ENCODE data around the gene HMOX1.

The HMOX1 gene

DNA sequence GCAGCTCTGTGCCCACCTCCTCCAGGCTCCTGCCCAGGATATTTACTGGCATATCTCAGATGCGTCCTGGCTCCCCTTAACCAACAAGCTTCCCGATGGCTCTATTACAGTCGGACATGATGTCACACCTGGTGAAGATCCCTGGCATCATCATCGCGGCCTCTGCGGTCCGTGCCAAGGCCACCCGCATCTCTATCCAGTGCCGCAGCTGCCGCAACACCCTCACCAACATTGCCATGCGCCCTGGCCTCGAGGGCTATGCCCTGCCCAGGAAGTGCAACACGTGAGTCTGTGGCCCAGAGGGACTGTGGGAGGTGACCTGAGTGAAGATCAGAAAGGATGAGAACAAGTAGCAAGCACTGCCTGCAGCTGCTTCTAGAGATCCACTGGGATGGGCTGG is 25.5 kb downstream of the HMOX1 start:
- no peak for DNase-seq (ENCODE audit: low read depth)

- no peak for DNase-seq (ENCODE audit: low read depth)
Observed at GRCh38 chr22:35407362-35407761, 26.5 kb downstream of the HMOX1 start.

DNA sequence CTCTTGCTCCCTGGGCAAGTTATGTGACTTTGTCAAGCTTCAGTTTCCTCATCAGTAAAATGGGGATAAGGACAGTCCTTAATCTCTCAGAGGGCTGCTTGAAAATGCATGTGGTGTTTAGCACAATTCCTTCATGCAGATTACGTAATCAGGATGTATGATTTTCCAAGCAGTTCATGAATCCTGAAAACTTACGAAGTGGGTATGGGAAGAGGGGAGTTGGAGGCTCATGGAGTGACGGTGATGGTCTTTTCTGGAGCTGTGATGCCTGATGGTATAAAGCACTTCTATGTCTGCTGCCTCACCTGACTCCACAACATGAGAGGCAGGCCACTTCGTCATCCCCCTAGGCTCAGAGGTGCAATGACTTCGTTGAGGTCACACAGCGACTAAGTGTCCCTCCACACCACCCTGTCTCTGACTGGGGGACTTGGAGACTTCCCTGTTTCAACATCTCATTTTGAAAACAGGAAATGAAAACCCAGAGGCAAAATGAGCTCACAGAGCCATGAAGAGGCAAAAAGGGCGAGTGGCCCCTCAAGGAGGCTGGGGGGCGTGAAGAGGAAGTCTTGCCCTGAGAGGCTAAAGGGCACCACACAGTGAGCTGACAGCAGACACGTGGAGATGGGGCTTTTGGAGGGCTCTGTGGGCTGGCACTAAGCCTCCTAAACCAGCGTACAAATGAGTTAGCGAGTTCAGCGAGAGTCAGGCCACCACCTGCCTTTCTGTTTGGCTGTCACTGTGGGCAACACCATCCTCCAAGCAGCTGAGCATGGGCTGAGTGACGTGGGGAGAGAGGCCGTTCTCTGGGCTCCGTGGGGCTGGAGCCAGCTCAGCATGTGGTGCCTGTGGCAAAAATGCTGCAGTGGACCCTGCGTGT is 29.1 kb downstream of the HMOX1 start:
- no peak for DNase-seq (ENCODE audit: low read depth)

- no peak for DNase-seq (ENCODE audit: low read depth)
Observed at GRCh38 chr22:35410663-35411034, 29.8 kb downstream of the HMOX1 start.

DNA sequence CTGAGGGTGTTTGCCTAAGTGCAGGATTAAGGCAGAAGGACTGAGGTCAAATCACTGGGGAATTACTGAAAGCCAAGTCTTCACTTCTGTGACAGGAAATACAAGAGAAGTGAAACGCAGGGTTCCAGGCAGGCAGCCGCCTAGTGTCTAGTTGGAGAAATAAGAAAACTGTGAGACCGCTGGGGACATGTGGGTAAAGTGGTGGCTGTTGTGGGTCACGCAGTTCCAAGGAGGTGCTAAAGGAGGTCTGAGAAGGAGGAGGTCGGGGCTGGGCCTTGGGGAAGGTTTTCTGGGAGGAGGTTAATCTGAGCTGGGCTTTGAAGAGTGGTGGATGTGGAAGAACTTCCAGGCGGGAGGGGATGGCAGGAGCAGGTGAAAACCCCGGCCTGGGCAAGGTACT is 30.2 kb downstream of the HMOX1 start:
- no peak for DNase-seq (ENCODE audit: low read depth)

DNA sequence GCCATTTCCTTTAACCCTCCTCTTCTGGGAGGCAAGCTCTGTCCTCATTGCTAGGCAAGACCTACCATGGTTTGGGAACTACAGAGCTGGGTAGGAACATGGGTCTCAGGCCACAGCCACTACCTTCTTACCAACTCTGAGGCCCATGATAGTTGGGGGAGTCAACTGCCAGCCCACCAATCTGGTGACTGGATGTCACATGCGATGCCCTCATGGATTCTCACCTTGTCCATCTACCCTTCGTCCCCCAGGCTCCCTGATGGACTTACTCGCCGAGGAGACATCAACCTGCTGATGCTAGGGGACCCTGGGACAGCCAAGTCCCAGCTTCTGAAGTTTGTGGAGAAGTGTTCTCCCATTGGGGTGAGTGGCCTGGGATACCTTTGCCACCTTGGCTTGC is 32.7 kb downstream of the HMOX1 start:
- DNase-seq (ENCODE audit: low read depth) = no peak

- no peak for DNase-seq (ENCODE audit: low read depth)
Observed at GRCh38 chr22:35417606-35418005, 36.7 kb downstream of the HMOX1 start.

DNA sequence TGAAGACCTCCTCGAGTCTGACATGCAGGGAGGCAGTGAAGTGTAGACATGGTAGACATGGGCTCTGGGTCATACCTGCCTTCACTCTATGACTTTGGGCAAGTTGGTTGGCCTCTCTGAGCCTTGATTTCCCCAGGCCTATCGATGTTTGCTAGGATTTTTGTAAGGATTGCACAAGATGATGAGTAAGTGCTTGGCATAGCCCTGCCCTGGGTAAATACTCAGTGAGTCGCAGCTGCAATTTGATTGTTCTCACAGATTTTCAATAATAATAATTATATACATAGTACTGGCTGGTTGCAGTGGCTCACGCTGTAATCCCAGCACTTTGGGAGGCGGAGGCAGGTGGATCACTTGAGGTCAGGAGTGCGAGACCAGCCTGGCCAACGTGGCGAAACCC is 37.2 kb downstream of the HMOX1 start:
- no peak for DNase-seq (ENCODE audit: low read depth)

DNA sequence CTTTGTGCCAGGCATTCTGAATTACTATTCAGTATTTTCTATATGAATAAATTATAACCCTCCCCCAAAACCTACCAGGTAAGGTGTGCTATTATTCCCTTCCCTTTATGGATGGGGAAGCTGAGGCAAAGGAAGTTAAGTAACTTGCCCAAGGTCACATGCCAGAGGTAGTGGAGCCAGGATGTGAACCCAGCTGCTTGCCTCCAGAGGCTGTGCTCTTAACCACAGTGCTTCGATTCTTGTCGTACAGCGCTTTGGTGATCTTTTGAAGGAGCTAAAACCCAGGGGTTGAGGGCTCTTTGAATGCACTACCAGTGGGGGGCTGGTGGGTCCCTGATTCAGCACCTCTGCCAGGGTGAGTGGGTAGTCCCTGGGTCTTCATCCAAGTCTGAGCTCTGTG is 37.8 kb downstream of the HMOX1 start:
- no peak for DNase-seq (ENCODE audit: low read depth)

- no peak for DNase-seq (ENCODE audit: low read depth)
Observed at GRCh38 chr22:35419756-35420155, 38.9 kb downstream of the HMOX1 start.

GRCh38 chr22:35421121-35421520 is 40.2 kb downstream of the HMOX1 start:
- no peak for DNase-seq (ENCODE audit: low read depth)

DNA sequence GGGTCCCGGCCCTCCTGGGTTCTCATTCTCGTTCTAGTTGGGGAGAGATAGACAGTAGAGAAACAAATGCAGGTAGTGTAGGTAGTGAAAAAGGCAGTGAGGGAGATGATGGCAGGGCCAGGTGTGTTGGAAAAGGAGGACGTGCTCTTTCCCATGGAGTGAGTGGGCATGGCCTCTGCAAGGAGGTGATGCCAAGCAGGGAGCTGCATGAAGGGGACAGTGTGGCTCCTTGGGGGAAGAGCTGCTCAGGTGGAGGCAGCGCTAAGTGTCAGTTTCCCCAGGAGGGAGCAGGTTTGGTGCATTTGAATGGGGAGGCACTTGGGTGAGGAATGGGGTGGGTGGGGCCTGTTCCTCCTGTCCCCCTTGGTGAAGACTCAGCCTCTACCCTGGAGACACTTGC is 41.2 kb downstream of the HMOX1 start:
- DNase-seq (ENCODE audit: low read depth) = no peak

GRCh38 chr22:35422936-35423335 is 42.0 kb downstream of the HMOX1 start:
- DNase-seq (ENCODE audit: low read depth) = no peak

DNA sequence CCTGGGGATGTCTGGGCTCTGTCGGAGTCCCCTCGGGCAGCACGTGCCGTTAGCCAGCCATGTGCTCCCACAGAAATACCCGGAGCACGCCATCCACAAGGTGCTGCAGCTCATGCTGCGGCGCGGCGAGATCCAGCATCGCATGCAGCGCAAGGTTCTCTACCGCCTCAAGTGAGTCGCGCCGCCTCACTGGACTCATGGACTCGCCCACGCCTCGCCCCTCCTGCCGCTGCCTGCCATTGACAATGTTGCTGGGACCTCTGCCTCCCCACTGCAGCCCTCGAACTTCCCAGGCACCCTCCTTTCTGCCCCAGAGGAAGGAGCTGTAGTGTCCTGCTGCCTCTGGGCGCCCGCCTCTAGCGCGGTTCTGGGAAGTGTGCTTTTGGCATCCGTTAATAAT is 43.2 kb downstream of the HMOX1 start:
- no peak for DNase-seq (ENCODE audit: low read depth)

- no peak for DNase-seq (ENCODE audit: low read depth)
Observed at GRCh38 chr22:35424761-35425160, 43.9 kb downstream of the HMOX1 start.

- DNase-seq (ENCODE audit: low read depth) = no peak
Observed at GRCh38 chr22:35425546-35425945, 44.6 kb downstream of the HMOX1 start.

GRCh38 chr22:35425971-35426800 is 45.3 kb downstream of the HMOX1 start:
- no peak for DNase-seq (ENCODE audit: low read depth)

DNA sequence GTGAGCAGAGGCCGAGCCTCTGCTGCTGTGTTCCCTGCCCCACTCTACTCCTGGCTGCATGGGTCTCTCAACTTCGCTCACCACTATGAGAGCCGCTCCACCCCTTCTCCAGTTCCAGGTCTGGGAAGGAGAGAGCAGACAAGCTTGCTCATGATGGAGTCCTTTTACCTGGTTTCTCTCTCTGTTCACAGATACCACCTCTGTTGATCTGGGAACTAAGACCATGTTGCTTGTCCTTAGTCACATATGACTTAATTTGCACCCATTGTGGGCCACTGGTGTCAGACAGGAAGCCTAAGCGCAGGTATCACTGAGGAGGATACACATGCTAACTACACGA is 45.9 kb downstream of the HMOX1 start:
- DNase-seq (ENCODE audit: low read depth) = no peak

DNA sequence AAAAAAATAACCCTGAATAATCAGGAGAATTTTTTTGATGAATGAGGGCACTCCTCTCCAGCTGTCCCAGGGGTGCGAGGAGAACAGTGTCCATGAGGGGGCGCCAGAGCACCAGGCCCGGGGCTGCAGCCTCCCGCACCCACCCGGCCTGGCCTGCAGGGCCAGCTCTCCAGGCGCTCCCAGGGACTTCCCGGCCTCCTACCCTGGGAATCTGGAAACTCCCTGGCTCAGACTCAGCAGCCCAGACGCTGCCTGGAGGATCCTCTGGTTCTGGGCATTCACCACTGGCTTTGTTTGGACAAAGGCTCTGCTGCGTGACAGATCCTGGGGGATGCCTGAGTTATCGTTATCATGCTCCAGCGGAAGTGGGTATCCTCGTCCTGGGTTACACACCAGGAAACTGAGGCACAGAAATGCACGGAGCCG is 50.0 kb downstream of the HMOX1 start:
- DNase-seq (ENCODE audit: low read depth) = no peak

DNA sequence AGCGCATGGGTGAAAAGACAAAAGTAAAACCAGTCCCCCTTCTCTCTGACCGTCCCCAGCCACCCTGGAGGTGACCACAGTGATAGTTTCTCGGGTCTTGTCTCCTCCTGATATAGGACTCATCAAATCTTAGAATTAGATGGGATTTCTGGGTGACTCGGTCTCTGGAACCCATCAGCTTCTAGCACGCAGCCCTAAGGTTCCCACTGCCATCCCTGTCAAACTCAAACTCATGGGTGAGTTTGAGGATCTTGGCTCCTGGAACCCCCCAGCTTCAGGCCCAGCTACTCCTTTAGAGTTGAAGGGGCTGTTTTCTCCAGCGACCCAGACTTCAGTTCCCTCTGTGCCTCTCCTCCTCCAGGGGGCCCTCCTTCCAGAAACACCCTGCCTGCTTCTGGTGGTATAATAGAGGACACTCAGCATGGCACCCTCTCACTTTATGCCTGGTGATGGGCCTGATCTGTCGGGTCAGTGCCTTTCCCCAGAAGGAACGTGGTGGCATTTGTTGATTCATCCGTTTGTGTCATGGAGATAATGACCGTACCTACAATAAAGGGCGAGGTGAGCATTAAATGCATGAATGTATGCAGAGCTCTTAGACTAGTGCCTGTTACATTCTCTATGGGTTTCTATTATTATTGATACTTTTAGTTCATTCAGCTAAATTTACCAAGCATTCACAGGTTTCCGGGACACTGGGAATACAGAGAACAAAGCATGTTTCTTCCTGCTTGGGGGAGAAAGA is 50.8 kb downstream of the HMOX1 start:
- DNase-seq (ENCODE audit: low read depth) = no peak

- no peak for DNase-seq (ENCODE audit: low read depth)
Observed at GRCh38 chr22:35432228-35432905, 51.5 kb downstream of the HMOX1 start.

DNA sequence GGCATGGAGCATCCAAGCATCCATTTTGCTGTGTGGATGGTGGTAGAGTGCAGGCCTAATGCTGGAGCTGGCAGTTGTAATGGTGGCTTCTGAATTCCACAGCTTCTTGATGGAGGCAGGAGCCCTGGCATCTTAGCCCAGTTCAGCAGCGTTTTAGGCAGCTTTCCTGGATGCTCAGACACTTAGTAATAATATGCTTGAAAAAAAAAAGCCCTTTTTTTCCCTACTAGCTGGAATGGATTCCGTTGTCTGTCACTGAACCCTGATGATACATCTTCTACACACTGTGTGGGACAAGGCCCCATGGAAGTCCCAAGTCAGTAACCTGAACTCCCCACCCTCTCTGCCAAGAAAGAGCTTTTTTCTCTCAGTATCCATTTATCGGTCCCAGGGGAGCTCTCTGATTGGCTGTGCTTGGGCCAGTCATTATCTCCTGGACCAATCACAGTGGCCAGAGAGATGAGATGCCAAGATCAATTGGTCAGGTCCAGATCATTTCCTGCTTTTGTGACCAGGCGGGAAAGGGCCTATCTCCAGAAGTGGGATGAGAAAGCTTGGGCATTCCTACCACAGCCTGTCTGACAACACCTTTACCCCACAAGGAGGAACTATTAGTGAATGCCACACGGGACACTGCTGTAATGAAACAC is 53.3 kb downstream of the HMOX1 start:
- DNase-seq (ENCODE audit: low read depth) = no peak

All from HS-5 (cell line).